Ascending aorta (tissue), 2 donors: ENCODE results near the gene TRMT112. TPM values are rescaled to one million over a fixed set of nuclear protein-coding genes. Genes with fewer than 3 reads are reported as not detected.

Experiments
- DNase-seq, 2 donors: peaks; one replicate each; pipeline ENCODE4 v3.0.0-alpha.2; 2019; ENCODE audit warnings: low spot score in 2 of 2
- H3K27ac ChIP-seq, 2 donors: fragments of 200-600 bp; sonication (generic); one replicate each; pipeline ENCODE4 v1.5.1; 2016 to 2017; ENCODE audit warnings: mild to moderate bottlenecking in 1 of 2
- H3K27me3 ChIP-seq: fragments of 200-600 bp; sonication (generic); one replicate; pipeline ENCODE4 v1.5.1; 2017
- H3K36me3 ChIP-seq, 2 donors: fragments of 200-600 bp; sonication (generic); one replicate each; pipeline ENCODE4 v1.5.1; 2016
- H3K4me1 ChIP-seq, 2 donors: fragments of 200-600 bp; sonication (generic); one replicate each; pipeline ENCODE4 v1.5.1; 2016 to 2017; ENCODE audit warnings: mild to moderate bottlenecking in 1 of 2
- H3K4me3 ChIP-seq, 2 donors: fragments of 200-600 bp; sonication (generic); one replicate each; pipeline ENCODE4 v1.5.1; 2016 to 2017; ENCODE audit warnings: mild to moderate bottlenecking in 1 of 2
- H3K9me3 ChIP-seq, 2 donors: fragments of 200-600 bp; sonication (generic); one replicate each; pipeline ENCODE4 v1.5.1; 2016
- CTCF ChIP-seq, 3 experiments: fragments of 200-600 bp in 2 of 3; fragments of 450-650 bp in 1 of 3; sonication (generic) in 2 of 3; IDR thresholded peaks; one replicate each; pipeline ENCODE4 v1.5.1; 2016 to 2019; ENCODE audit warnings: antibody characterized with exemption in 3 of 3, mild to moderate bottlenecking in 1 of 3, moderate library complexity in 1 of 3
- intact Hi-C: fragments of 100-400 bp; cut with DNase I; formaldehyde crosslinking; loops from one replicate; pipeline ENCODE4 v1.15.1; 2023
- total RNA-seq: library from RNA; depleted of rRNA; stranded (reverse); fragments of >200 nt; gene quantifications from one replicate; pipeline ENCODE4 v1.1.0, GENCODE V29; 2016

TRMT112 gene
- total RNA-seq, 1 donor from 2014 or later: 384 TPM

GRCh38 chr11:64268025-64268892 lies 49.1 kb downstream of the TRMT112 start:
- intact Hi-C loops: no loop called here
- Histone ChIP-seq H3K4me1 (peaks cover 17 to 32% of the 10 kb centered on the region in 2 donors), H3K9me3 (no peaks in the 10 kb centered on the region), H3K27ac (peak overlapping the region; percentile 90 to 98), H3K4me3 (peak overlapping the region; percentile 71 to 99), H3K27me3 (no peaks in the 10 kb centered on the region), H3K36me3 (peaks cover 28 to 40% of the 10 kb centered on the region in 2 donors)
- no peak for DNase-seq
- TF ChIP-seq CTCF (IDR thresholded peaks at IDR 0.05): no peak

- no peaks in the 10 kb centered on the region for H3K9me3 ChIP-seq
- peaks cover 17 to 32% of the 10 kb centered on the region in 2 donors for H3K4me1 ChIP-seq
- peak overlapping the region; percentile 90 to 98 for H3K27ac ChIP-seq
- TF ChIP-seq CTCF (IDR thresholded peaks at IDR 0.05): no peak
- no peaks in the 10 kb centered on the region for H3K27me3 ChIP-seq
- DNase-seq: no peak
- intact Hi-C loops: no loop called here
- H3K4me3 ChIP-seq: no peak overlapping the region
- peaks cover 37 to 49% of the 10 kb centered on the region in 2 donors for H3K36me3 ChIP-seq
These were observed 50.0 kb downstream of the TRMT112 start for GRCh38 chr11:64267207-64267945.

Other genes starting within 250 kb of the TRMT112 start
- gene MACROD1, start 151.4 kb downstream of the TRMT112 start, total RNA-seq: 26.5 TPM
- gene STIP1, start 131.4 kb downstream of the TRMT112 start, total RNA-seq: 77.7 TPM
- 55.2 TPM for gene FERMT3, start 110.8 kb downstream of the TRMT112 start, total RNA-seq
- gene TRPT1, start 91.4 kb downstream of the TRMT112 start, total RNA-seq: 224 TPM
- 158 TPM for gene NUDT22, start 91.3 kb downstream of the TRMT112 start, total RNA-seq
- gene DNAJC4, start 87.0 kb downstream of the TRMT112 start, total RNA-seq: 43.1 TPM
- 188 TPM for gene VEGFB, start 83.0 kb downstream of the TRMT112 start, total RNA-seq
- gene FKBP2, start 76.5 kb downstream of the TRMT112 start, total RNA-seq: 17.7 TPM
- gene PPP1R14B, start 70.6 kb downstream of the TRMT112 start, total RNA-seq: 85.7 TPM
- gene PLCB3, start 66.0 kb downstream of the TRMT112 start, total RNA-seq: 54.0 TPM
- 175 TPM for gene BAD, start 32.9 kb downstream of the TRMT112 start, total RNA-seq
- gene GPR137, start 31.7 kb downstream of the TRMT112 start, total RNA-seq: 3.9 TPM
- not detected for gene KCNK4, start 26.3 kb downstream of the TRMT112 start, total RNA-seq
- gene CATSPERZ, start 17.2 kb downstream of the TRMT112 start, total RNA-seq: not detected
- gene ESRRA, start 12.0 kb downstream of the TRMT112 start, total RNA-seq: 53.4 TPM
- gene PRDX5, start 562 bp upstream of the TRMT112 start, total RNA-seq: 153 TPM
- gene CCDC88B, start 22.6 kb upstream of the TRMT112 start, total RNA-seq: 5.1 TPM
- 81.5 TPM for gene RPS6KA4, start 41.6 kb upstream of the TRMT112 start, total RNA-seq
- gene SLC22A11, start 238.4 kb upstream of the TRMT112 start, total RNA-seq: not detected